WTC11 (cell line): ENCODE measurements around the gene CNN1.

Experiments
- FOXJ3 ChIP-seq: sonication (generic); formaldehyde crosslinking; IDR thresholded peaks from 2 replicates; pipeline ENCODE4 v1.9.0; 2021; ENCODE audit warnings: missing genetic modification reagents, mild to moderate bottlenecking, borderline replicate concordance
- FOXK1 ChIP-seq: sonication (generic); formaldehyde crosslinking; IDR thresholded peaks from 2 replicates; pipeline ENCODE4 v1.8.0; 2022; ENCODE audit warnings: mild to moderate bottlenecking, moderate library complexity, missing genetic modification reagents
- TEAD4 ChIP-seq: sonication (generic); formaldehyde crosslinking; IDR thresholded peaks from 2 replicates; pipeline ENCODE4 v1.8.0; 2022; ENCODE audit warnings: mild to moderate bottlenecking, missing genetic modification reagents
- TF ChIP-seq, protein P1 (sequence below): fragments of 200-600 bp; IDR thresholded peaks from 2 replicates; pipeline ENCODE4 v1.8.0; 2022; ENCODE audit warnings: antibody characterized with exemption
- TF ChIP-seq, protein P2 (sequence below): sonication (generic); formaldehyde crosslinking; IDR thresholded peaks from 2 replicates; pipeline ENCODE4 v1.8.1; 2022; ENCODE audit warnings: low read depth, missing genetic modification reagents, borderline replicate concordance

DNA sequence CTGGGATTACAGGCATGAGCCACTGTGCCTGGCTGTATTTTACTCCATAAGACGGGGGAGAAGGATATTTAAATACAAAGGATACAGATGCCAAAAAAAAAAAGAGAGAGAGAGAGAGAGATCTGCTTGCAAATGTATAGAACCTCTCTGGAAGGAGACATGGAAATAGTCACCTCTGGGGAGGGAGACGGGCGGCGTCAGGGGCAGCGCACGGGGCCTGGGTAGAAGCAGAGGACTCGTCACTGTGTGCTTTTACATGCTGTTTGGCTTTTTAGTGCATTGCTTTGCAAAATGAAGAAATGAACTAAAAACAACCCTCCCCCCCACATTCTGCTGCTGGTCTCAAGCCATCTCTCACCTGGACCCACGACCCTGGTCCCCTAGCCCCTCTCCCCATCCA, 28.2 kb upstream of the CNN1 start:
- TF ChIP-seq TEAD4 (CRISPR knock-in tag) (no peak), FOXK1 (CRISPR knock-in tag) (no peak), FOXJ3 (CRISPR knock-in tag) (no peak)
- TF ChIP-seq, protein P1, sequence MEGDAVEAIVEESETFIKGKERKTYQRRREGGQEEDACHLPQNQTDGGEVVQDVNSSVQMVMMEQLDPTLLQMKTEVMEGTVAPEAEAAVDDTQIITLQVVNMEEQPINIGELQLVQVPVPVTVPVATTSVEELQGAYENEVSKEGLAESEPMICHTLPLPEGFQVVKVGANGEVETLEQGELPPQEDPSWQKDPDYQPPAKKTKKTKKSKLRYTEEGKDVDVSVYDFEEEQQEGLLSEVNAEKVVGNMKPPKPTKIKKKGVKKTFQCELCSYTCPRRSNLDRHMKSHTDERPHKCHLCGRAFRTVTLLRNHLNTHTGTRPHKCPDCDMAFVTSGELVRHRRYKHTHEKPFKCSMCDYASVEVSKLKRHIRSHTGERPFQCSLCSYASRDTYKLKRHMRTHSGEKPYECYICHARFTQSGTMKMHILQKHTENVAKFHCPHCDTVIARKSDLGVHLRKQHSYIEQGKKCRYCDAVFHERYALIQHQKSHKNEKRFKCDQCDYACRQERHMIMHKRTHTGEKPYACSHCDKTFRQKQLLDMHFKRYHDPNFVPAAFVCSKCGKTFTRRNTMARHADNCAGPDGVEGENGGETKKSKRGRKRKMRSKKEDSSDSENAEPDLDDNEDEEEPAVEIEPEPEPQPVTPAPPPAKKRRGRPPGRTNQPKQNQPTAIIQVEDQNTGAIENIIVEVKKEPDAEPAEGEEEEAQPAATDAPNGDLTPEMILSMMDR, result no peak
- TF ChIP-seq, protein P2, sequence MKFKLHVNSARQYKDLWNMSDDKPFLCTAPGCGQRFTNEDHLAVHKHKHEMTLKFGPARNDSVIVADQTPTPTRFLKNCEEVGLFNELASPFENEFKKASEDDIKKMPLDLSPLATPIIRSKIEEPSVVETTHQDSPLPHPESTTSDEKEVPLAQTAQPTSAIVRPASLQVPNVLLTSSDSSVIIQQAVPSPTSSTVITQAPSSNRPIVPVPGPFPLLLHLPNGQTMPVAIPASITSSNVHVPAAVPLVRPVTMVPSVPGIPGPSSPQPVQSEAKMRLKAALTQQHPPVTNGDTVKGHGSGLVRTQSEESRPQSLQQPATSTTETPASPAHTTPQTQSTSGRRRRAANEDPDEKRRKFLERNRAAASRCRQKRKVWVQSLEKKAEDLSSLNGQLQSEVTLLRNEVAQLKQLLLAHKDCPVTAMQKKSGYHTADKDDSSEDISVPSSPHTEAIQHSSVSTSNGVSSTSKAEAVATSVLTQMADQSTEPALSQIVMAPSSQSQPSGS (CRISPR knock-in tag), result no peak
